Mucosa of stomach (tissue), 1 donor: ENCODE results near the gene CHN1.

Experiments used
- H3K27me3 ChIP-seq: one replicate; pipeline ENCODE4 v1.7.0; 2013; ENCODE audit warnings: mild to moderate bottlenecking, low read length; ENCODE audit not compliant: control insufficient read depth, insufficient read depth
- H3K36me3 ChIP-seq: one replicate; pipeline ENCODE4 v1.7.0; 2013; ENCODE audit warnings: low read length; ENCODE audit not compliant: control insufficient read depth, insufficient read depth
- H3K4me1 ChIP-seq: one replicate; pipeline ENCODE4 v1.7.0; 2013; ENCODE audit warnings: mild to moderate bottlenecking, low read length; ENCODE audit not compliant: control insufficient read depth, insufficient read depth
- H3K4me3 ChIP-seq: one replicate; pipeline ENCODE4 v1.7.0; 2013; ENCODE audit warnings: low read length
- H3K9ac ChIP-seq: one replicate; pipeline ENCODE4 v1.7.0; 2013; ENCODE audit warnings: mild to moderate bottlenecking, low read length, moderate library complexity
- H3K9me3 ChIP-seq: one replicate; pipeline ENCODE4 v1.7.0; 2013; ENCODE audit warnings: mild to moderate bottlenecking, low read length, moderate library complexity; ENCODE audit not compliant: control insufficient read depth
- donor health status: Pancreatic carcinoma.

Gene CHN1, protein sequence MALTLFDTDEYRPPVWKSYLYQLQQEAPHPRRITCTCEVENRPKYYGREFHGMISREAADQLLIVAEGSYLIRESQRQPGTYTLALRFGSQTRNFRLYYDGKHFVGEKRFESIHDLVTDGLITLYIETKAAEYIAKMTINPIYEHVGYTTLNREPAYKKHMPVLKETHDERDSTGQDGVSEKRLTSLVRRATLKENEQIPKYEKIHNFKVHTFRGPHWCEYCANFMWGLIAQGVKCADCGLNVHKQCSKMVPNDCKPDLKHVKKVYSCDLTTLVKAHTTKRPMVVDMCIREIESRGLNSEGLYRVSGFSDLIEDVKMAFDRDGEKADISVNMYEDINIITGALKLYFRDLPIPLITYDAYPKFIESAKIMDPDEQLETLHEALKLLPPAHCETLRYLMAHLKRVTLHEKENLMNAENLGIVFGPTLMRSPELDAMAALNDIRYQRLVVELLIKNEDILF

GRCh38 chr2:175004980-175005732 is at the start of gene CHN1:
CHN1 (minus strand) TSS chr2:175005381; CDS start chr2:175004912, 469 bp downstream.
- Histone ChIP-seq H3K4me3 (no peak within 1 kb of the TSS), H3K9me3 (no peaks in the 10 kb centered on the region), H3K27me3 (peaks cover 49% of the 10 kb centered on the region), H3K36me3 (no peaks in the 10 kb centered on the region), H3K9ac (peak within 1 kb of the TSS; percentile 38), H3K4me1 (no peaks in the 10 kb centered on the region)

DNA sequence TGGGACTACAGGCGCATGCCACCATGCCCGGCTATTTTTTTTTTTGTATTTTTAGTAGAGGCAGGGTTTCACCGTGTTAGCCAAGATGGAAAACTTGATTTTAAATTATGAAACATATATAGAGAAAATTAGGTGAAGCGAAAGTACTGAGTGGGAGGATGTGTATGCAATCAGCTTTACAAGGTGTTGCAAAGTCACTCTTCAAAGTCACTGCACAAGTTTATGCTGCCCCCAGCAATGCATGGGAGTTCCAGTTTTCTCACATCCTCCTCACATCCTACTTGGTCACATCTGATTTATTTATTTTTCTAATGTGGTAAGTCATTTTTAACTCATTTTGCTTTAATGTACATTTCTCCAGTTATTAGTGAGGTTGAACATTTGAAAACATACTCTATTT is 49.2 kb upstream of the CHN1 start:
- H3K9ac ChIP-seq = no peak overlapping the region
- H3K4me3 ChIP-seq = no peak overlapping the region
- H3K27me3 ChIP-seq = no peaks in the 10 kb centered on the region
- no peaks in the 10 kb centered on the region for H3K36me3 ChIP-seq
- no peaks in the 10 kb centered on the region for H3K4me1 ChIP-seq
- H3K9me3 ChIP-seq = no peaks in the 10 kb centered on the region

- H3K4me3 ChIP-seq = no peak overlapping the region
- H3K4me1 ChIP-seq = no peaks in the 10 kb centered on the region
- no peaks in the 10 kb centered on the region for H3K36me3 ChIP-seq
- no peaks in the 10 kb centered on the region for H3K9me3 ChIP-seq
- no peak overlapping the region for H3K9ac ChIP-seq
- no peaks in the 10 kb centered on the region for H3K27me3 ChIP-seq
Measured at GRCh38 chr2:175049661-175050060, 44.5 kb upstream of the CHN1 start.

- H3K9ac ChIP-seq = no peak overlapping the region
- H3K4me3 ChIP-seq = no peak overlapping the region
- no peaks in the 10 kb centered on the region for H3K9me3 ChIP-seq
- no peaks in the 10 kb centered on the region for H3K36me3 ChIP-seq
- no peaks in the 10 kb centered on the region for H3K4me1 ChIP-seq
- no peaks in the 10 kb centered on the region for H3K27me3 ChIP-seq
Measured at GRCh38 chr2:175048275-175048674, 43.1 kb upstream of the CHN1 start.

DNA sequence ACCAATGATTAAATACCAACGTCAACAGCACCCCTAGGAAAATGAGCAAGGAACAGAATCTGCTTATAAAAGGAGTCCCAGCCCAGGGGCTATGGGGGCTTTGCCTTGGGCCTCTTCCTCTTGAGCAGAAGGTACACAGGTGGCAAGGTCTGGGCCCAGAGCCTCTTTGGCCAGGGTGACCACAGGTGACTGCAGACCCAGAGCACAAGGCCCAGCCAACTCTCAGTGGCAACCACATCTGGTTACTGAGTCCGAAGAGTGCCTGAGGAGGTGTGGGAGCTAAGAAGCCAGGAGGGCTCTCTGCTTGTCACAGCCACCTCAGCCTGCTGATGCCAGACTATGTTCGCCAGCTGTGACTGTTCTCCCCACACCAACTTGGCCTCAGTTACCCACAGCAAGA is 34.3 kb upstream of the CHN1 start:
- Histone ChIP-seq H3K4me3 (no peak overlapping the region), H3K4me1 (no peaks in the 10 kb centered on the region), H3K36me3 (no peaks in the 10 kb centered on the region), H3K27me3 (no peaks in the 10 kb centered on the region), H3K9ac (no peak overlapping the region), H3K9me3 (no peaks in the 10 kb centered on the region)

DNA sequence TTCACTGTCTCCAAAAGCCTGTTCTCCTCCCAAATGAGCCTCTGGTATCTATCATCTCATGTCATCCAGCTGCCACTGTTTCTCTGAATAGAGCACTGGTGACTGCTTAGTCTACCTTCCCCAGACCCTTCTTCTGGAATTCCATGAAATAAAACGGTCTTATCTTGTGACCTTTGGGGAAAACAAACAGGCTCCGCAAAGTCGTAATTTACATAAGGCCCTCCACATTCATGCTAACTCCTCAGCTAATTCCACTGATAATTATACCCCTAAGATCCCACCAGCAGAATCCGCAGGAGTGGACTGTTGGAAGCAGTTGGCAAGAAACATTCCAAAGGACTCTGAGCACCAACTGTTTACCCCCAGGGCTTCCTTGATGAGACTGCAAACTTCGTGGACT is 33.9 kb upstream of the CHN1 start:
- no peaks in the 10 kb centered on the region for H3K4me1 ChIP-seq
- no peak overlapping the region for H3K4me3 ChIP-seq
- no peaks in the 10 kb centered on the region for H3K9me3 ChIP-seq
- no peaks in the 10 kb centered on the region for H3K27me3 ChIP-seq
- no peaks in the 10 kb centered on the region for H3K36me3 ChIP-seq
- H3K9ac ChIP-seq = no peak overlapping the region

DNA sequence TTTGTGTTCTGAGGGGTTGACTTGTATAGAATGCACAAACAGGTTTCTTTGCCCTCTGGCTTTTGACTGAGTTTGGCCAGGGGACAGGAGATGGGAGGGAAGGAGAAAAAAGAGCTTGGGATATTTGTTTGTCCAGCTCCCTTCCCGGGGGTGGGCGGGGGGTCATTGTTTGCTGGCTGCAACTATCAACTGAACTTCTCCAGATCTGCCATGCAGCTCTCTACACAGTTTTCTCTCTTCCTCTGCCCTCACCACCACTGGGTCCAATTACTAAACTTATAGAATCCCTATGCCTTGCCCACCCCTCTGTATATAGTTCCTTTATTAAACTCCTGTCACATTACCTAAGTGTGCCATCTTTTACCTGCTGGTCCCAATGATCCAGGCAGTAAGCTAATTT is 32.8 kb upstream of the CHN1 start:
- H3K36me3 ChIP-seq = no peaks in the 10 kb centered on the region
- no peak overlapping the region for H3K9ac ChIP-seq
- H3K27me3 ChIP-seq = no peaks in the 10 kb centered on the region
- no peaks in the 10 kb centered on the region for H3K9me3 ChIP-seq
- no peaks in the 10 kb centered on the region for H3K4me1 ChIP-seq
- no peak overlapping the region for H3K4me3 ChIP-seq

DNA sequence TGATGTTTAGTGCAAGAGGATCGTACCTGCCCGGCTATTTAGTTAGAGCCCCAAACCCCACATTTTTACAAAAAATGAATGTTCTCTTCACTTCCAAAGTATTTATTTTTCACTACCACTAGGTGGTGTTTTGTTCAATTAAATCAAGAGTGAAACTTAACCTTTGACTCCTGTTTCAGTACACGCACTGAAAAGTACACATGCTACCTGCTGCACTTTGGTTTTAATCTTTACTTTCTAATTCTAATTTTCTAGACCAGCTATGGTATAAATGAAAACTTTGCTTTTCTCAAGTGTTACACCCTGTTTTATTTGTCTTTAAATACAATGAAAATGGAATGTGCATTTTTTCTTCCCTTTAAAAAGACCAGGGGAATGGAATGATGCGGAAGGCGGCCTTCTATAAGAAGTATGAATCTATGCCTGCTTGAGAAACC is 31.4 kb upstream of the CHN1 start:
- H3K9me3 ChIP-seq = no peaks in the 10 kb centered on the region
- no peak overlapping the region for H3K9ac ChIP-seq
- no peaks in the 10 kb centered on the region for H3K4me1 ChIP-seq
- no peaks in the 10 kb centered on the region for H3K27me3 ChIP-seq
- no peak overlapping the region for H3K4me3 ChIP-seq
- no peaks in the 10 kb centered on the region for H3K36me3 ChIP-seq

- Histone ChIP-seq H3K36me3 (no peaks in the 10 kb centered on the region), H3K9ac (no peak overlapping the region), H3K27me3 (no peaks in the 10 kb centered on the region)
Measured at GRCh38 chr2:175035806-175036205, 30.6 kb upstream of the CHN1 start.

DNA sequence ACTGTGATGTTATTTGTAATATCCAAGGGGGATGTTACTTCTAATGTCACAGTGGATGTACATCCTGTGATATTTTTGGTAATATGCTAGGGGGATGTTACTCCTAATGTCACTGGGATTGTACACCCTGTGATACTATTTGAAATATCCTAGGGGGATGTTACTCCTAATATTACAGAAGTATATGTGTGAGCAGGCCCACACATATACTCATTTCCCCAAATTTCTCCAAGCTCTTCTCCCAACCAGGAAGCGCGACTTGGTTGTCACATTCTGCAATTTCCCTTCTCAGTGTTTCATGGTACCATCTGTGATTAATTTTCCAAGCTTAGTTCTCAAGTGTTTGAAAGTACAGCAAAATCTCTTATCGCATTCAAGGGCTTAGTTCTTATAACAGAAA is 29.5 kb upstream of the CHN1 start:
- no peak overlapping the region for H3K9ac ChIP-seq
- no peaks in the 10 kb centered on the region for H3K9me3 ChIP-seq

More at GRCh38 chr2:175035806-175036205, 30.6 kb upstream of the CHN1 start:
- Histone ChIP-seq H3K4me1 (no peaks in the 10 kb centered on the region), H3K4me3 (no peak overlapping the region), H3K9me3 (no peaks in the 10 kb centered on the region)

GRCh38 chr2:175030380-175031271 is 25.4 kb upstream of the CHN1 start:
- Histone ChIP-seq H3K36me3 (no peaks in the 10 kb centered on the region), H3K9me3 (no peaks in the 10 kb centered on the region), H3K9ac (no peak overlapping the region), H3K4me1 (no peaks in the 10 kb centered on the region), H3K4me3 (no peak overlapping the region), H3K27me3 (no peaks in the 10 kb centered on the region)

More for the DNA sequence above, 29.5 kb upstream of the CHN1 start:
- Histone ChIP-seq H3K4me3 (no peak overlapping the region), H3K36me3 (no peaks in the 10 kb centered on the region), H3K4me1 (no peaks in the 10 kb centered on the region), H3K27me3 (no peaks in the 10 kb centered on the region)
